GM19467 (cell line): ENCODE measurements around the gene EMC8.
"Not testable (repeated sequence)": the region's sequence is repeated elsewhere in the genome, so short reads cannot be mapped to it uniquely, and the experiment has no call there.

Experiments
- ATAC-seq: cut with Tn5 transposase; IDR thresholded peaks from one replicate; pipeline ENCODE4 v1.9.1; 2021; ENCODE audit warnings: mild to moderate bottlenecking, moderate library complexity; ENCODE audit not compliant: unreplicated experiment

Gene EMC8

DNA sequence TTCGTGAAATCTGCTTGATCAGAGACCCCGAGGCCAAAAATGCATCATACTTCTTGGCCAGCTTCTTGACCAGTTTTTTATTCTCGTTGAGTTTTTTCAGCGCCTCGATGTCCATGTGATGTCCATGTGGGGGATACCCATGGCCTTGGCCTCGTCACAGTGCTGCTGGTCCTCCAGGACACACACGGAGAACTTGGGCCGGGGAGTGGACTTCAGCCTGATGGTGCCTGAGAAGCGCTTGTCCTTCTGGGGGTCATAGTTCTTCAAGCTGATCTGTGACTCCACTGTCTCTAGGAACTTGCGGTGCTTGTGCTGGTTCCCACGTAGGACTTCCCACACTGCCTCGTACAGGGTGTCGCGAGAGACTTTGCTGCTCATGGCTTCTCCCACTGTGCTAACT is 16.8 kb upstream of the EMC8 start:
- ATAC-seq: no peak

DNA sequence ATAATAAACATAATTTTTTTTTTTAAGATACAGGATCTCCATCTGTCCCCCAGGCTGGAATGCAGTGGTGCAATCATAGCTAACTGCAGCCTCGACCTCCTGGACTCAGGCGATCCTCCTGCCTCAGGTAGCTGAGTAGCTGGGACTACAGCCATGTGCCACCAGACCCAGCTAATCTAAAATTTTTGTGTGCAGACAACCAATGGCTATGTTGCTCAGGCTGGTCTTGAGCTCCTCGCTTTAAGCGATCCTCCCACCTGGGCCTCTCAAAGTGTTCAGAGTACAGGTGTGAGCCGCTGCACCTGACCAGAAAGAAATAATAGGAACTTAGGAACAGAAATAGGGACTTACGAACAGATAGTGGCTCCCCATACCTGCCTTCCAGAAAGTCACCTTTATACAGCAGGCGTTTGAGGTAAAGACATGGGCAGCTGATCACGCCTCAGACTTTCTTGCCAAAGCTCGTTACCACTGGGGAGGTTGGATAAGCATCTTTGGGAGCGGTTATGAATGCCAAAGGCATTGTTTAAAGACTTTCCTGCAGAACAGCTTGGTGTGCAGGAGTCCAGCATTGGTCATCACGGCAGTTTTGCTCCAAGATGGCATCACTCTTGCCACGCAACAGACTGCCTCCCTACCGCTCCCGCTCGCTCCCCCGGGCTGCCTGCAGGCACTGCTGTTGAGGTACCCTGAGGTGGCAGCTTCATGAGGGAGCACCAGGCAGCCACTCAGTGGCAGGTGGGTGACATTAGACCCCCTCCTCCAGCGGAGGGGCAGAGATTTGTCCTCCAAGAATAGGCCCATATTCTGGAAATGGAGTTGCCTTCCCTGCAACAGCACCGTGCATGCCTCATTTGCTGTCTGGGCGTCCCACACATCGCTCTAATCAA is 13.7 kb upstream of the EMC8 start:
- ATAC-seq: no peak

DNA sequence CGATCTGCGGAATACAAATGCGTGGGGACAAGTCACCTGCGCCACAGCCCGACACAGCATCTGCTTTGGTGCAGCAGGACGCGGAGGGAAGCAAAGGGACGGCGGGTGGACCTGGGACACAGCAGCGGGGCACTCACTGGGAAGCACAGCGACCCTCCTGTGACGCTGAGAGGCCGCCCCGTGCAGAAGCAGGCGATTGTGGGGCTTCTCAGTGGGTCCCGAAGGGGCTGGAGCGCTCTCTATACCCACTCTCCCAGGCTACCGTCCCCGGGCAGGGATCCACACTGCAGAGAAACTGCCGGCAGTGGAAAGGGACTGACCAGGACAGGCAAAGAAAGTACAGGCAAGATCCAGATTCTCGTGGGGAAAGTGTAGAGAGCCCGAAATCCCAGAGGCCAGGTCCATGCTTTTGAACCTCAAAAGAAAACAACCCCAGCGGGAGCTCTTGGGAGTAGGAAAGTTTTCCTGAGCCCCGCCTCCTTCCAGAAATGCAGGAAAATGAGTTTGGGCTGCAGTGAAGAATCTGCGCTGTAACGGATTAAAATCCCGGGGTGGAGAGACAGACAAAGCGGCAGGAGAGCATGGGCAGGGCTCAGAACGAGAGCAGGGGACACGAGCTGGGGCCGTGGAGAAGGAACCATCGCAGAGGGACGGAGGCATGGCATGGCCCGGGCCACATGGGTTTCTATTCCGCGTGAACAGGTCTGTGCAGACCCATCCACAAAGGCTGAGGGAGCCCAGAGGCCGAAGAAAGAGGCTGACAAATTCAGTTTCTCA is 12.9 kb upstream of the EMC8 start:
- no peak for ATAC-seq

- no peak for ATAC-seq
Observed at GRCh38 chr16:85810742-85811115, 11.4 kb upstream of the EMC8 start.

DNA sequence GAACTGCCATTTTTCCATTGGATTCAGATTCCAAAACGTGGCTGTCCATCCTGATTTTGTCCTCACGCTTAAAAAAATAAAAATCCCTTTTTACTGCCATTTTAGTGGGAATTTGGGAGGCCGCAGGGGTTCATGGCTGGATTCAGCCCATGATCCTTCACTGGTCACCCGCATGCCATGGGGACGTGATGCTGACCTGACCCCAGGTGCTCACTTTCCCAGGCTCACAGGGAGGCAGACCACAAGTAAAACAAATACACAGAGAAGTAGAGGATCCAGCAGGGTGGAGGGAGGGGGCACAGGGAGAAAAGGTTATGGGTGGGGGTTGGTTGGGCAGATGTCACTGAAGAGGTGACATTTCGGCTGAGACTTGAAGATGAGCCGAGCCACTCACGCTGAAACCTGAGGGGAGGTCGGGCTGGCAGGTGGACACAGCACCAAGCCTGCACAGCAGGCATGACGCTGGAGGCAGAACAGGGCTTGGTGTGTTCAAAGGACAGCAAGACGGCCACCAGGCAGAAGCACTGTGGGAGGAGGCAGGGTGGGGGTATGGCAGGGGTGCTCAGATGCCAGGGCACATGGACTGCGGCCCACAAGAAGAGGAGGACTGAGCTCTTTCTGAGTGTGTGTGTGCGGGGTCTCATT is 10.9 kb upstream of the EMC8 start:
- ATAC-seq: no peak

- ATAC-seq: no peak
Observed at GRCh38 chr16:85809645-85810044, 10.3 kb upstream of the EMC8 start.

DNA sequence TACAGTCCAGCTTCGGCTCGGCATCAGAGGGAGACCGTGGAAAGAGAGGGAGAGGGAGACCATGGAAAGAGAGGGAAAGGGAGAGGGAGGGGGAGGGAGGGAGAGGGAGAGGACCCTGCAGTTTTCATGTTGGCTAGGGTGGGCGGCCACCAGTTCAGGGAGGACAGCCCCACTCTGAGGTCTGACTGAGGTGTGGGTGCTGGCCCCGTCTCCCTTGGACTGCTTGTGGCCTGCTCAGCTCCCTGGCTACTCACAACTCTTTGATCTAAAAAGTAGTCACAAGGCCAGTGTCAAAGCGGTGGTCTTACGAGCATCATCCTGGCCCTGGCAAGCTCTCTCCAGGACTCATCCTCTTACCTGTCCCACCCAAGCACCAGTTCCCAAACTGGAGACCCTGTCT is 9.6 kb upstream of the EMC8 start:
- no peak for ATAC-seq

- not testable (repeated sequence) for ATAC-seq
Observed at GRCh38 chr16:85808104-85808503, 8.8 kb upstream of the EMC8 start.

GRCh38 chr16:85807340-85807739 is 8.0 kb upstream of the EMC8 start:
- ATAC-seq: not testable (repeated sequence)

DNA sequence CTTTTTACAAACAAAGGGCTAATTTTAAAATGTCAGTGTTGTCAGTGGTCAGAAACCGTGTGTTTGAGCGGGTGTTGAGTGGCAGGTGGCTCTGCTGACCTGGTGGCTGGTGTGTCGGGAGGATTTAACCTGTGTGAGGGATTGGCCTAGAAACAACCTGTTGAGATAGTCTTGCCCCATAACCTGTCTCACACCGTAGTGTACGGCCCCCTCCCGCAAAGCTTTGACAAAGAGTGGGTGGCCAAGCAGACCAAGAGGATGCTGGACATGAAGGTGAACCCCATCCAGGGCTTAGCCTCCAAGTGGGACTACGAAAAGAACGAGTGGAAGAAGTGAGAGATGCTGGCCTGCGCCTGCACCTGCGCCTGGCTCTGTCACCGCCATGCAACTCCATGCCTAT is 7.2 kb upstream of the EMC8 start:
- no peak for ATAC-seq

GRCh38 chr16:85805442-85806045 is 6.2 kb upstream of the EMC8 start:
- ATAC-seq: no peak

GRCh38 chr16:85803570-85803969 is 4.2 kb upstream of the EMC8 start:
- ATAC-seq: no peak

DNA sequence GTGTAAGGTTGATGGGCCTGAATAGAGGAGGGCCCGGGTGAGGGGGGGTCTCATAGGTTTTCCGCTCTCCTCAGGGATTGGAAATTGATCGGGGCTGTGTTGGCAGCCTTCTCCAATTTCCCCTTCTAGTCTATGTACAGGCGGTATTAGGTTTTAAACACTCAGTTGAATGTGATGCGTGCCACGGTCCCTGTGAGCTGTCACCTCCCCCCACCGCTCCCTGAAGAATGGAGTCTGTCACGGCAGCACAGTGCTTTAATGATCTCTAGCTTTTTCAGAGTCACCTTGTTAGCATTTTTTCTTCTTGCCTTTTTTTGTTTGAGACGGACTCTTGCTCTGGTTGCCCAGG is 951 bp upstream of the EMC8 start:
- no peak for ATAC-seq

DNA sequence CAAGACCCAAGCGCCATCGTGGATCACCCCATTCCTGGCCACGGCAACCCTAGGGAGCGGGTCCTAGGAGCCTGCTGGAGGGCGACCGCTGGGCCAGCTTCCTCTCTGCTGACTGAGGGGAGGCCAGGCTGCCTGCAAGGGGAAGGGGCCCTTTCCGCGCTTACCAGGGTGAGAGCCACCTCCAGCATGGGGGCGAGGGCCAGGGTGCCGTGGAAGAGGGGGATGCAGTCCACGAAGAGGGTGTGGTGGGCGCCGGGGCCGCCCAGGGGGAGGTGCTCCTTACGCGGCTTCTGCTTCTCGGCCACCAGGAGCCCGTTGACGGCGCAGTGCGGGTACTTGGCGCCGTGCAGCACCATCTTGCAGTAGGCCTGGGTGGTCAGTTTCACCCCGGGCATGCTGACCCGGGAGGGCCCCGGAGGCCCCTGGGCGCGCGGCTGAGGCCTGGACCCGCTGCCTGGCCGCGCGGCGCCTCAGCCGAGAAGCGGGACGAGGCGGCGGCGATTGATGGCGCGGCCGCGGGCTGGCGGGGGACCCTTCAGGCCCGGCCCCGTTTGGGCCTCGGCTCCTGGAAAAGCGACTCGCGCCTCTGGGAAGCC is 345 bp downstream of the EMC8 start:
- ATAC-seq: peak; percentile 22

DNA sequence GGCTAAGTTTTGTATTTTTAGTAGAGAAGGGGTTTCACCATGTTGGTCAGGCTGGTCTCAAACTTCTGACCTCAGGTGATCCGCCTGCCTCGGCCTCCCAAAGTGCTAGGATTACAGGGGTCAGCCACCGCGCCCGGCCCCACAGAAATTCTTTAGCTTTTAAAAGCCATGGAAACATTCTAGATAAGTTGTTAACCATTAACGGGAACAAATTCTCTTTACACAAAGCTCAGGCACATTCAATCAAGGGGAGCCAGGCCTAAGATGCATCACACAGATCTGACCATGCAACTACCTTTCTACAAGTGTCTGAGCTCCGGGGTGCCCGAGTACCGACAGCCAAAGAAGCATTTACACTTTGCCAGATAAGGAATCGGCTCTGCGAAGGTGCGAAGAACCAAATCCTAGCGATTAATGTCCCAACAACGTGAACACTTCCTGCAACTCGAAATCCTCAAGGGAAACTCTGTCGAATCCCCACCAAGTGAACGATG is 1.0 kb downstream of the EMC8 start:
- no peak for ATAC-seq

DNA sequence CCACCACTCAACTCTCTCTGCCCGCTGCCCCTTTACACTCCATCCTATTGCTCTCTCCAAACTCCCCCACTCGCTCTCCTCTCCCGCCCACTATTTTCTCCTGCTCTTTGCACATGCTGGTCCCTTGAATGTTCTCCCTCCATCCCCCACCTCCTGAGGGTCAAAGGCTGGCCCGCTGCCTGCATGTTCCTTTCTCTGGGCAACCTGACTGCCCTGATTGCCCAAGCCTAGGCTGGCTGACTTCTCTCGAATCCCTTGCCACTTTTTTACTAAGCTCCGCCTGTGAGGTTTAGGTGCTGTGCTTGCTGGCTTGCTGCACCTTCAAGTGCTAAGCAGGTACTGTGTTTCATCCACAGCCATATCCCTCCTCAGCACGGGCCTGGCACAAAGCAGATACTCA is 2.7 kb downstream of the EMC8 start:
- no peak for ATAC-seq

DNA sequence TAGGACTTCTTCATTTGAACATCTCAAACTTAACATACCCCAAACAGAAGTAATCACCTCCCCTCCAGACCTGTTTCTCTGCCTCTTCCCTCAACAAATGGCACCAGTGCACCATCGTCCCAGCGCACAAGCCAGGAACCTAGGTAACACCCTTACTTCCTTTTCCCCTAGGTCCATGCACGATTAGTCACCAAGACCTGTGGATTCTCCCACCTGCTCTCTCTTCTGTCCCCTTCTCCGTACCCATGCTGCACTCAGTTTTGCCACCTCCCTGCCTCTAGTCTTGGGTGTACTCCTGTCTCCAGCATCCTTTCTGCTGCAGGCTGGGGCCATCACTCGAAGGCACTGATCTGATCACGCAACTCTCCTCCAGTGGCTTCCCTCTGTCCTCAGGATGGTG is 3.2 kb downstream of the EMC8 start:
- ATAC-seq: no peak

GRCh38 chr16:85794696-85795095 is 4.6 kb downstream of the EMC8 start:
- ATAC-seq: no peak

- ATAC-seq: no peak
Observed at GRCh38 chr16:85793662-85794298, 5.6 kb downstream of the EMC8 start.

DNA sequence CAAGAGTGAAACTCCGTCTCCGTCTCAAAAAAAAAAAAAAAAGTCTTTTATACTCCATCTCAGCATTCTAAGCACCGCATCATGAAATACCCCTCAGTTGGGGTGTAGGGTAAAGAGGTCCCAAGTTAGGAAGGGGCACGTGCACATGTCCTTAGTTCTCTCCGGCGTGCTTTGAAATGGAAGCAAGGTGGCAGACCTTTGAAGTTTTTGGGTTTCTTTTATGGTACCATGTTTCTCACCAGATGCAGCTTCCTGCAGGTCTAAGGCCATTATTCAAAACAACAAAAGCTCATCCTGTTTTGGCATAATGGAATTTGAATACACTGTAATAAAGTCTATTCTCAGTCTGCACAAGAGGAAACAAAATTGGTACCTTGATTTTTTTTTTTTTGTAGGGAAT is 9.6 kb downstream of the EMC8 start:
- no peak for ATAC-seq
